Measurements from ENCODE around the gene NTNG1.

NTNG1 gene

GRCh38 chr1:107343601-107344000 lies 202.8 kb downstream of the NTNG1 start:
- DNase-seq = no peak

GRCh38 chr1:107344268-107344760 lies 203.5 kb downstream of the NTNG1 start:
- no peak for DNase-seq

- DNase-seq = no peak
Observed at GRCh38 chr1:107344836-107345235, 204.0 kb downstream of the NTNG1 start.

GRCh38 chr1:107352850-107353249 lies 212.0 kb downstream of the NTNG1 start:
- DNase-seq = no peak

DNA sequence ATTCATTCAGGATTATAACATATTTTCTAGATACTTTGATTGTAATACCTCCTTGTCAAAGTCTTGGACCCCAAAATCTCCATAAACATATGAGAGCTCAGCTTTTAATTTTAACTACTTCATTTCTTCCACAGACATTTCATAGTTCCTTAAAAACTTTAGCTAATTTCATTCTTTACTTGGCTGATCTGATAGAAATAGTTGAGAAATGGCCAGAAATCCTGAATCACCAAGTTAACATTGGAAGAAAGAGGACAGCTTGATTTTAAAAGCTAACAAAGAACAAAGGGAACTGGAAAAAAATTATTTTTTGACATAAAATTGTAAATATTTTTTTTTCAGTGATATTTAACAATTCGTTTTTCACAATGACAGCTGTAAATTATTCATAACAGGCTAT lies 216.5 kb downstream of the NTNG1 start:
- no peak for DNase-seq

- DNase-seq = no peak
Observed at GRCh38 chr1:107358619-107359327, 217.9 kb downstream of the NTNG1 start.

DNA sequence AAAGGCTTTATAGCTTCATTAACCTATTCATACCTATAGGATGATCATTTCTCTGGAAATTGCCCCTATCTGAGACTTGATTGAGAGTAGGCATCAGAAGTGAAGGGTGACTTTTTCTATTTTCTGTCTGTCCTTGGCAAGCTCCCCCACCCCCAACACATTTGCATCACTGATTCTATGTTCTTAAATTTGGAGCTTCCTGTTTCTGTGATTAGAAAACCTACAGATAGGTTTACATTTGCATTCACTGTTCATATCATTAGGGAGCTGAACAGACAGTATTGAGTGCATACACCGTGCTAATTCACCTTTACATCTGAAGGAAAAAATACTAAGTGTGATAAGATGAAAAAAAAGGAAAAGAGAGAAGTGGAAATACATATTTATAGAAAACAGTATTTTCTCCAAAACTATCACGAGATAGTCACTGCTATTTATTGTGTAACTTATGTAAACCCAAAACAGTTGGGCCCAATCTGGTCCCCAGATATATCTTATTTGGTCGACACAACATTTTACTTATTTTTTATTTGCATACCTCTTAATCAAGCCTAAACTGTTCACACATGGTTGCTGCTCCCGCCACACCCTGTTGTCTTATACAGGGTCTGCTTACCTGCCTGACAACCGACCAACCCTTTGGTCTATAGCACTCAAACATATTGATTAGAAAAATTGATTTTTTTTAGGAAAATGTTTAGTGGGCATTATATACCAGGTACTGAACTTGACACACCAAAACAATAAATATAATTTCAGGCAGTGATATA lies 218.8 kb downstream of the NTNG1 start:
- DNase-seq = no peak

DNA sequence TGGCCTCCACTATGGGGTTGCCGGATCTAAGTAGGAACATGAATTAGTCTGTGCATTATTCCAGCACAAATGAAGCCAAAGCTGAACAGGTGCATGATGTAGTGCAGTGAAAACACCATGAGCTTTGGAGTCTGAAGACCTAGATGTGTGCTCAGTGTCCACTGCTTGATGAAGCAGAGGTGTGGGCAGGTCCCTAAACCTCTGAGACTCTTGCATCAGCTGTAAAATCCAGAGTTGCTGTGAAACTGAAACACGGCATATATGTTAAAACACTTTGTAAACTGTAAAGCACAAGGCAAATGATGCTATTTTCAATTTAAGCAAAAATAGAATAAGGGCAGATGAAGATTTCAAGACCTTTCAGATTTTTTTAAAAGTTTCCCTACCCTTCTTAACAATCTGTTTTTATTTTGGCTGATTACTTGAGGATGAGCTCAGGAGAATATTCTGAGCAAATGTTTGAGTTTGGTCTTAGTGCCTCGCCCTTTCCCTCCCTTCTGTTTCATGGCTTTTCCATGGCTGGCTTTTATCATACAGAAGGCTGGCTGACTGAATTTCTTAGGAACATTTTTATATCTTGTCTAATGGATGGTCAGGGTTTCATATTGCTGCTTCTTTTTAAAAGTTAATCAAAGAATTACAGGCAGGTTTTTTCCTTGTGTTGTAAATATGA lies 221.8 kb downstream of the NTNG1 start:
- no peak for DNase-seq

GRCh38 chr1:107363154-107363553 lies 222.3 kb downstream of the NTNG1 start:
- no peak for DNase-seq

GRCh38 chr1:107365527-107366240 lies 224.8 kb downstream of the NTNG1 start:
- DNase-seq = no peak

GRCh38 chr1:107378426-107378825 lies 237.6 kb downstream of the NTNG1 start:
- DNase-seq = no peak

DNA sequence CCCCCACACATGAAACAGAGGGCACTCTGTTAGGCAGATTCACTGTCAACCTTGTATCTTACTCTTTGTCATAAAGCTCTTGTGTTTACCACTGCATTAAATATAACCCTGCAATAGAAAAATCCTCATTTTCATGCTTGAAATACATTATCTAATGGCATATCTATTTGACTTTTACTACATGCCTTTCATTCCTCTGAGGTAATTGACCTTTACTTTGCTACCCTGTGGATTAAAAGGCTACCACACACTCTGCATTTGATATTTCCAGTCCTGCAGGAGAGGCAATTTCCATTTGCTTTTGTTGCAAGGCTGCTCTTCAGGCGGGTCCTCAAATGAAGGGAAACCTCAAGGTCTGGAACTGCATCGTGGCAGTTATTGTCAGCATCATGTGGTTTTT lies 238.0 kb downstream of the NTNG1 start:
- no peak for DNase-seq

DNA sequence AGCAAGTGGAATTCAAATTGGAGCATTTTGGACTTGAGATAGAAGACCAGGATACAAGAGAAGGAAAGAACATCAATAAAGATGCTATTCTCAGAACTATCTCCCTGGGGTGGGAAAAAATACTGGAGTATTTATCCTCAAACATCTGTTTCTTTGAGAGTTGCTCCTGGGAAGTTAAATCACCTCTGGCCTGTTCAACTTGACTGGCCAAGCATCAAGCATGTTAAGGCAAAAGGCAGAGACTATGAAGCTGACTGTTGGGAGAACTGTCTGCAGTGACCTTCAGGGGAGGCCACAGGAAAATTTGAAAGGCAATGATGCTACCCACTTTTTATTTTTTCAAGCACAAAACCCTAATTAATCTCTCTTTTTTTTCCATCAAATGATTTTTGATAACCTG lies 239.0 kb downstream of the NTNG1 start:
- no peak for DNase-seq

GRCh38 chr1:107389410-107390396 lies 248.9 kb downstream of the NTNG1 start:
- DNase-seq = no peak

GRCh38 chr1:107394301-107394700 lies 253.5 kb downstream of the NTNG1 start:
- DNase-seq = no peak

DNA sequence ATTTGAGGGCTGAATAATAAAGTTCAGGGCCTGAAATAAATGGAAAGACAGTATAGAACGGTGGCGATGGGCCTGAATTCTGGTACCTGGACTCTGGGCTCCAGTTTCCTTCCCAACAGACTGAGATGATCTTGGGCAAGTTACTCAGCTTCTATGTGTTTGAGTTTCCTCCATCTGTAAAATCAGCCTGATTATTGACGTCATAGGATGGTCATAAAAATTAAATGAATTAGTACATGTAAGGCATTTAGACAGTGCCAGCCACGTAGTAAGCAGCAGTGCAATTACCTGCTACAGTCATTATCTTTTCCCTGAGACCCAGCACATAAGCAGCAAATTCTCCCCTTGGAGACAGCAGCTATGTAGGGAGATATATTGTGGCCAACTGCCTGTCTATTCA lies 260.9 kb downstream of the NTNG1 start:
- no peak for DNase-seq

DNA sequence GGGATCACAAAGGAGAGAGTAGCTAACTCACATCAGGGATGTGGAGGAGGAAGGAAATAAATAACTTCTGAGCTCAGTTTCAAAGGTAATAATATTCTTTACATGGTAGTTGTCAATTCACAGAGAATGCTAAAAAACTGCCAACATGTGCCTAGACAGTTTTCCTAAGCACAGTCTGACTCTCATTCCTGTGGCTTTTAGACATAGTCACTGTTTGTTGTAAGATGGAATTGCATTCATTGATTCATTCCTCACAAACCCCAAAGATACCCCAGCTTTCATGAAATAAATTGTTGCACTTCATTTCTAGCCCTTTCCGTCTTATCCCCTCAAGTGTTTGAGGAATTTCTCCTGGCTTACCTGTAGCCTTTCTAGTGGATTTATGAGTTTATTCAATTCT lies 263.9 kb downstream of the NTNG1 start:
- DNase-seq = no peak

DNA sequence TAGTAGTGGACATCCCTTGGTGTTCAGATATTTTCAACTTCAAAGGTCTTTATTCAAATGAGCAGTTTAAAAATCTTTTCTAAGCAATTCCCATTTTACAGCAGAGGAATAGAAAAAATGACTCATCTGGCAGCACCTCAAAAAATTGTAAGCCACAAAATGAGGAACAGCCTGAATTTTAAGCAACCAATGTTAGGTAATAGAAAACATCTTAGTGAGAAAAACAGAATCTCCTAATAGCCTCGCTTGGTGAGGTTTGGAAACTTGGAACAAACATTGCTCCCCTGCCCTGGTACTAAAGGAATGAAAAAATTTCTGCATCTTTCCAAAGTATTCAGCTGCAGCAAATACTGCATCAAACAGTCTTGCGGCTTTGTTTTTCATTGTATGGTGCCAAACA lies 264.4 kb downstream of the NTNG1 start:
- DNase-seq = no peak

DNA sequence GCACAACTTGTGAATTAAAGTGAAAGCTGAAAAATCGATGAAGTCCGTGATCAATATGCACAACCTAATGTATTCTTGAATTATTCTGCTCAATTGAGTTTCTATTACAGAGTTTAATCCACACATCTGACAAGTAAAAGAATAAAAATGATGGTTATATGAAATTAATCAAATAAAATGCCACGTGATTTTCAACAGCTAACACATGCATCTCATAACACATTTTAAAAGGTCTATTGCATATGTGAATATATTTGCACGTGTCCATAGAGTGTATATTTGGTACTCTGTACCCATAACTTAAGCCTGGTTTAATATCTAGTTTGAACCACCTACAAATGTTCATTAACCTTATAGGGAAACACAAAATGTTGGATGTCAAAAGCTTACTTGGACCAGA lies 266.2 kb downstream of the NTNG1 start:
- DNase-seq = no peak

DNA sequence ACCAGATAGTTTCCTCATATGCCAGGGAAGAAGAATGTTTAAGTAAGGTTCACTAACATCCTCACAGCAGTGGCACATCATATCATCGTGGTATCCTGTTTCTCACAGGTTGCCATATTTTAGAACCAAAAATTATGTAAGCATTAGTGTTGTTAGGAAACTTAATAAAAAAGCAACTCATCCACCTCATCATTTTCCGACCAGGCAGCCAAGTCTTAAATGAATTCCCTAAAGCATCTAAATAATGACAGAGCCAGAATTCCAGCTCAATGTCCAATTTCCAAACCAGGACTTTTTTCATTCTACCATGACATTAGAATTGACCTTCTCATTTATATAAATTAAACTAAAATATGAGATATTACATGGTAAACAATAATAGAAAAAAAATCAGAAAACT lies 272.7 kb downstream of the NTNG1 start:
- no peak for DNase-seq

GRCh38 chr1:107413951-107414350 lies 273.1 kb downstream of the NTNG1 start:
- no peak for DNase-seq

DNA sequence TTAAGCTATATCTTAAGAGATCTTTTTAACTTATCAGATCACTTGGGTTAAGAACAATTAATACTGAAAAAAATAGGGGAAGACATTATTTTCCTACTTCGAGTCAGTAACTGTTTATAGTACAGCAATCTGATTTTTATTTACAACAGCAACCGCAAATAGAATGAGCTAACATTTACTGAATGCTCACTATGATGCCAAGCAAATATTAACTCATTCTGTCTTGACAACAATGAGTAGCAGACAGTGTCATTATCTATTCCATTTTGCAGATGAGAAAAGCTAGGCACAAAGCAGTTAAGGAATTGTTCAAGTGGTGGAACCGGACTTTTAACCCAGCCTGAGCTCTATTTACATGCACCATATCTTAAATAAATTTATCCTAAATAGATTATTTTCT lies 273.7 kb downstream of the NTNG1 start:
- DNase-seq = no peak

Data from OCI-M1 (cell line).